Caco-2 (cell line): ENCODE measurements around the gene CHSY3. TPM values are rescaled to one million over a fixed set of nuclear protein-coding genes. Genes with fewer than 3 reads are reported as not detected.

Experiments used
- BruUV-seq: library from RNA; stranded (reverse); fragments of 400-500 nt; replicated peaks from 2 replicates; lab custom pipeline; 2021; lab: Mats Ljungman, UMichigan
- CTCF ChIA-PET: fragments of 300-600 bp; sonication (Branson Sonifier 250); formaldehyde crosslinking; loops from one replicate; lab custom pipeline; 2022; ENCODE audit warnings: antibody characterized with exemption; lab: Charles Lee
- POLR2A ChIA-PET: fragments of 300-600 bp; sonication (Branson Sonifier 250); formaldehyde crosslinking; loops from one replicate; lab custom pipeline; 2022; ENCODE audit warnings: antibody characterized with exemption; lab: Charles Lee
- DNase-seq, 2 experiments: peaks; one replicate each; pipeline versions ENCODE4 v3.0.0 to v3.0.0-alpha.2; 2020 to 2022
- H3K27me3 ChIP-seq: replicated peaks from 2 replicates; pipeline ENCODE4 v1.6.0; 2011; ENCODE audit warnings: low read length; ENCODE audit not compliant: control insufficient read depth, insufficient read depth
- H3K36me3 ChIP-seq: 2 replicates; pipeline ENCODE4 v1.5.1; 2011; ENCODE audit warnings: low read length; ENCODE audit not compliant: control insufficient read depth, insufficient read depth
- H3K4me1 ChIP-seq: fragments of 250-450 bp; sonication (Bioruptor Pico); 2 replicates; pipeline ENCODE4 v1.5.1; 2020; ENCODE audit warnings: mild to moderate bottlenecking
- H3K4me3 ChIP-seq: 2 replicates; pipeline ENCODE4 v1.5.1; 2011; ENCODE audit warnings: low read depth, mild to moderate bottlenecking, control low read depth, low read length
- H3K9me3 ChIP-seq: fragments of 250-450 bp; sonication (Bioruptor Pico); 2 replicates; pipeline ENCODE4 v1.5.1; 2020; ENCODE audit warnings: mild to moderate bottlenecking, moderate library complexity
- H3K27ac Mint-ChIP-seq: one replicate; pipeline ENCODE4 v1.8.0; 2022; ENCODE audit warnings: mixed read lengths; ENCODE audit not compliant: unreplicated experiment
- H3K27me3 Mint-ChIP-seq: one replicate; pipeline ENCODE4 v1.8.0; 2022; ENCODE audit warnings: mixed read lengths; ENCODE audit not compliant: insufficient read depth, unreplicated experiment
- H3K36me3 Mint-ChIP-seq: one replicate; pipeline ENCODE4 v1.8.0; 2022; ENCODE audit warnings: mild to moderate bottlenecking, mixed read lengths; ENCODE audit not compliant: insufficient read depth, unreplicated experiment
- H3K4me1 Mint-ChIP-seq: one replicate; pipeline ENCODE4 v1.8.0; 2022; ENCODE audit warnings: low read depth, mixed read lengths; ENCODE audit not compliant: unreplicated experiment
- H3K4me3 Mint-ChIP-seq: one replicate; pipeline ENCODE4 v1.8.0; 2022; ENCODE audit warnings: mild to moderate bottlenecking, moderate library complexity, mixed read lengths; ENCODE audit not compliant: unreplicated experiment
- H3K9me3 Mint-ChIP-seq: one replicate; pipeline ENCODE4 v1.8.0; 2022; ENCODE audit warnings: mixed read lengths; ENCODE audit not compliant: unreplicated experiment
- CTCF ChIP-seq, 2 experiments: fragments of 200-600 bp in 1 of 2; IDR thresholded peaks; 1 replicate in 1 of 2; 2 replicates in 1 of 2; pipeline versions ENCODE4 v1.5.1 to v1.8.0; 2011 to 2022; ENCODE audit warnings: antibody characterized with exemption in 1 of 2, control low read depth in 1 of 2, inconsistent platforms in 1 of 2, low read depth in 1 of 2, low read length in 1 of 2, mild to moderate bottlenecking in 1 of 2, moderate library complexity in 1 of 2; ENCODE audit not compliant: insufficient read depth in 1 of 2, severe bottlenecking in 1 of 2, unreplicated experiment in 1 of 2
- intact Hi-C: fragments of 100-400 bp; cut with micrococcal nuclease; formaldehyde crosslinking; loops from one replicate; pipeline ENCODE4 v1.10.0; 2022; ENCODE audit not compliant: unreplicated experiment
- total RNA-seq: library from RNA; stranded (reverse); gene quantifications from 2 replicates; pipeline ENCODE4 v1.2.3, GENCODE V29; 2022

The CHSY3 gene
- total RNA-seq, 1 experiment from 2014 or later, result 0.32 TPM

- no peak overlapping the region for H3K4me3 ChIP-seq
- intact Hi-C loops, result no loop called here
- POLR2A ChIA-PET, result no interaction called here
- Mint-ChIP-seq H3K27ac (no peak overlapping the region), H3K27me3 (no peaks in the 10 kb centered on the region), H3K4me1 (no peaks in the 10 kb centered on the region), H3K4me3 (no peak overlapping the region), H3K36me3 (no peaks in the 10 kb centered on the region), H3K9me3 (peaks cover 6% of the 10 kb centered on the region)
- DNase-seq, result no peak
- no peaks in the 10 kb centered on the region for H3K4me1 ChIP-seq
- no peaks in the 10 kb centered on the region for H3K27me3 ChIP-seq
- CTCF ChIA-PET, result no interaction called here
- H3K36me3 ChIP-seq, result no peaks in the 10 kb centered on the region
- TF ChIP-seq CTCF (IDR thresholded peaks at IDR 0.05; ENCODE audit: insufficient read depth in 1 of 2, low read depth in 1 of 2, low read length in 1 of 2, severe bottlenecking in 1 of 2, unreplicated experiment in 1 of 2), result no peak
- no TSS peak for BruUV-seq
- H3K9me3 ChIP-seq, result no peaks in the 10 kb centered on the region
Measured at GRCh38 chr5:130011986-130012385, 107.7 kb downstream of the CHSY3 start.

- H3K4me3 Mint-ChIP-seq, result no peak overlapping the region
- Histone ChIP-seq H3K4me3 (no peak overlapping the region), H3K4me1 (no peaks in the 10 kb centered on the region), H3K36me3 (no peaks in the 10 kb centered on the region), H3K9me3 (no peaks in the 10 kb centered on the region), H3K27me3 (no peaks in the 10 kb centered on the region)
- POLR2A ChIA-PET, result no interaction called here
- CTCF ChIA-PET, result no interaction called here
- TF ChIP-seq CTCF (IDR thresholded peaks at IDR 0.05; ENCODE audit: insufficient read depth in 1 of 2, low read depth in 1 of 2, low read length in 1 of 2, severe bottlenecking in 1 of 2, unreplicated experiment in 1 of 2), result no peak
- BruUV-seq, result no TSS peak
- H3K27ac Mint-ChIP-seq, result no peak overlapping the region
- no peaks in the 10 kb centered on the region for H3K36me3 Mint-ChIP-seq
- peaks cover 5% of the 10 kb centered on the region for H3K27me3 Mint-ChIP-seq
- peaks cover 6% of the 10 kb centered on the region for H3K9me3 Mint-ChIP-seq
- H3K4me1 Mint-ChIP-seq, result no peaks in the 10 kb centered on the region
- DNase-seq, result no peak
- intact Hi-C loops, result no loop called here
Measured at GRCh38 chr5:130017173-130017572, 112.9 kb downstream of the CHSY3 start.

GRCh38 chr5:130018641-130019040 is 114.4 kb downstream of the CHSY3 start:
- Histone ChIP-seq H3K9me3 (no peaks in the 10 kb centered on the region), H3K4me3 (no peak overlapping the region), H3K4me1 (no peaks in the 10 kb centered on the region), H3K27me3 (no peaks in the 10 kb centered on the region), H3K36me3 (no peaks in the 10 kb centered on the region)
- POLR2A ChIA-PET, result no interaction called here
- no peak overlapping the region for H3K4me3 Mint-ChIP-seq
- TF ChIP-seq CTCF (IDR thresholded peaks at IDR 0.05; ENCODE audit: insufficient read depth in 1 of 2, low read depth in 1 of 2, low read length in 1 of 2, severe bottlenecking in 1 of 2, unreplicated experiment in 1 of 2), result no peak
- peaks cover 5% of the 10 kb centered on the region for H3K27me3 Mint-ChIP-seq
- H3K36me3 Mint-ChIP-seq, result no peaks in the 10 kb centered on the region
- H3K27ac Mint-ChIP-seq, result no peak overlapping the region
- no peak for DNase-seq
- intact Hi-C loops, result no loop called here
- no peaks in the 10 kb centered on the region for H3K4me1 Mint-ChIP-seq
- CTCF ChIA-PET, result no interaction called here
- BruUV-seq, result no TSS peak
- H3K9me3 Mint-ChIP-seq, result peaks cover 6% of the 10 kb centered on the region
